A549 (cell line): ENCODE results near the gene KCNJ6.

ENCODE experiments used
- ATOH8 ChIP-seq: fragments of 250-450 bp; sonication (Bioruptor Pico); IDR thresholded peaks from 2 replicates; pipeline ENCODE4 v1.5.0; 2020; ENCODE audit warnings: low read depth, mild to moderate bottlenecking, moderate library complexity
- BHLHE40 ChIP-seq: IDR thresholded peaks from 2 replicates; pipeline ENCODE4 v1.6.1; 2012; ENCODE audit warnings: low read depth, low read length, inconsistent platforms
- CTCF ChIP-seq: fragments of >200 bp; sonication (Bioruptor Twin); formaldehyde crosslinking; IDR thresholded peaks from 3 replicates; pipeline ENCODE4 v1.5.1; 2016
- EP300 ChIP-seq, 2 experiments: fragments of >200 bp; sonication (Bioruptor Twin); formaldehyde crosslinking; IDR thresholded peaks; 2 replicates in 1 of 2; 3 replicates in 1 of 2; pipeline ENCODE4 v1.6.1; 2016 to 2017
- HEYL ChIP-seq: fragments of 250-450 bp; sonication (Bioruptor Pico); IDR thresholded peaks from 2 replicates; pipeline ENCODE4 v1.8.0; 2021; ENCODE audit warnings: mild to moderate bottlenecking, moderate library complexity
- JUN ChIP-seq, 2 experiments: fragments of >200 bp; sonication (Bioruptor Twin); formaldehyde crosslinking; IDR thresholded peaks; 2 replicates in 1 of 2; 3 replicates in 1 of 2; pipeline ENCODE4 v1.6.1; 2016 to 2017
- POLR2A ChIP-seq: IDR thresholded peaks from 2 replicates; pipeline ENCODE4 v1.6.1; 2012; ENCODE audit warnings: mild to moderate bottlenecking, low read length
- RARB ChIP-seq: fragments of 250-450 bp; sonication (Bioruptor Pico); IDR thresholded peaks from 2 replicates; pipeline ENCODE4 v1.8.0; 2021; ENCODE audit warnings: mild to moderate bottlenecking, moderate library complexity
- REST ChIP-seq: fragments of 200-600 bp; sonication (generic); IDR thresholded peaks from 2 replicates; pipeline ENCODE4 v1.6.1; 2016; ENCODE audit warnings: antibody characterized with exemption, mild to moderate bottlenecking, moderate library complexity
- RNF2 ChIP-seq: fragments of 200-600 bp; sonication (generic); IDR thresholded peaks from 2 replicates; pipeline ENCODE4 v1.6.1; 2016; ENCODE audit warnings: low read depth, mild to moderate bottlenecking, antibody characterized with exemption, moderate library complexity, borderline replicate concordance
- SMC3 ChIP-seq: fragments of >200 bp; sonication (Bioruptor Twin); formaldehyde crosslinking; IDR thresholded peaks from 3 replicates; pipeline ENCODE4 v1.6.1; 2018; ENCODE audit warnings: inconsistent platforms
- TF ChIP-seq, protein P1 (sequence below): fragments of 450-650 bp; IDR thresholded peaks from 2 replicates; pipeline ENCODE4 v1.6.1; 2014; ENCODE audit warnings: antibody characterized with exemption
- TF ChIP-seq, protein P2 (sequence below): IDR thresholded peaks from 2 replicates; pipeline ENCODE4 v1.6.1; 2012; ENCODE audit warnings: low read depth, borderline replicate concordance

GRCh38 chr21:37805266-37805665 is 111.0 kb downstream of the KCNJ6 start:
- TF ChIP-seq, protein P1, sequence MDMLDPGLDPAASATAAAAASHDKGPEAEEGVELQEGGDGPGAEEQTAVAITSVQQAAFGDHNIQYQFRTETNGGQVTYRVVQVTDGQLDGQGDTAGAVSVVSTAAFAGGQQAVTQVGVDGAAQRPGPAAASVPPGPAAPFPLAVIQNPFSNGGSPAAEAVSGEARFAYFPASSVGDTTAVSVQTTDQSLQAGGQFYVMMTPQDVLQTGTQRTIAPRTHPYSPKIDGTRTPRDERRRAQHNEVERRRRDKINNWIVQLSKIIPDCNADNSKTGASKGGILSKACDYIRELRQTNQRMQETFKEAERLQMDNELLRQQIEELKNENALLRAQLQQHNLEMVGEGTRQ: no peak
- TF ChIP-seq BHLHE40 (no peak), EP300 (IDR thresholded peaks at IDR 0.05) (no peak), CTCF (no peak), RNF2 (no peak), REST (no peak), POLR2A (no peak), ATOH8 (CRISPR knock-in tag) (no peak), RARB (CRISPR knock-in tag) (no peak), HEYL (CRISPR knock-in tag) (no peak), JUN (IDR thresholded peaks at IDR 0.05) (no peak), SMC3 (no peak)
- TF ChIP-seq, protein P2, sequence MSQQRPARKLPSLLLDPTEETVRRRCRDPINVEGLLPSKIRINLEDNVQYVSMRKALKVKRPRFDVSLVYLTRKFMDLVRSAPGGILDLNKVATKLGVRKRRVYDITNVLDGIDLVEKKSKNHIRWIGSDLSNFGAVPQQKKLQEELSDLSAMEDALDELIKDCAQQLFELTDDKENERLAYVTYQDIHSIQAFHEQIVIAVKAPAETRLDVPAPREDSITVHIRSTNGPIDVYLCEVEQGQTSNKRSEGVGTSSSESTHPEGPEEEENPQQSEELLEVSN: no peak
